Measurements from ENCODE around the gene PRKAR2A.
"Not testable (repeated sequence)": the region's sequence is repeated elsewhere in the genome, so short reads cannot be mapped to it uniquely, and the experiment has no call there.

PRKAR2A gene

DNA sequence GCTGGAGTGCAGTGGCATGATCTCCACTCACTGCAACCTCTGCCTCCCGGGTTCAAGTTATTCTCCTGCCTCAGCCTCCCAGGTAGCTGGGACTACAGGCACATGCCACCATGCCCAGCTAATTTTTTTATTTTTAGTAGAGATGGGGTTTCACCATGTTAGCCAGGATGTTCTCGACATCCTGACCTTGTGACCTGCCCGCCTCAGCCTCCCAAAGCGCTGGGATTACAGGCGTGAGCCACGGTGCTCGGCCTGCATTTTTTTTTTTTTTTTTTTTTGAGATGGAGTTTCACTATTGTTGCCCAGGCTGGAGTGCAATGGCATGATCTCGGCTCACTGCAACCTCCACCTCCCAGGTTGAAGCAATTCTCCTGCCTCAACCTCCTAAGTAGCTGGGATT, 69.1 kb downstream of the PRKAR2A start:
- not testable (repeated sequence) for DNase-seq (ENCODE audit: low spot score)

DNA sequence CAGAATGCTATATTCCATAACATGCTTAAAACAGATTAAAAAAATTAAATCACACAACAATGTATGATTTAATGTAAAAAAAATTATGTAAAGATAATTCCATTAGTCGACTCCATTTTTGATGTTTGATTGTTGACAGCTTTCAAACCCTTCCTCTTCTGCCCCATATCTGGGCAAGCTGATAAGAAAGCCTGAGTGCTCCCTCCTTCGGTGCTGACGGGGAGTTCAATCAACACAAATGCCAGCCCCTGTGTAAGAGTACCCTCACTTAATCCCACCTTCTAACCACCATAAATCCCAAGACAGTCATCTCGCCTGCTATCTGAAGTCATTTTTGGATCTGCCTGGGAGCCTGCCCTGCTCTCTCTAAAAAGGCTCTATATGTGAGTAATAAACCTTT, 70.8 kb downstream of the PRKAR2A start:
- DNase-seq (ENCODE audit: low spot score): no peak

DNA sequence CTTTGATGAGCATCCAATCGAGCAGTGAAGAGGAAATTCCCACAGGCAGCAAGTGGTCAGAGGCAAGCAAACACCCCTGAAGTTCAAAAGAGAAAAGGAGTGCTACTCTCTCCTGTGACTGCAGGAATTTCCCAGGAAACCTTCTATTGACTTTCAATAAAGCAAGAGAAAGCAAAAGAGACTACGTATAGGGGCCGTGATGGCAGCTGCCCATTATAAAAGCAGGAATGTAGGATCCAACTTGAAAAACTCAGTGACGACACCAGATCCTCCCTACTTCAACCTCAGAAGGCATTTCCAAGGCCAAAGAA, 77.5 kb downstream of the PRKAR2A start:
- no peak for DNase-seq (ENCODE audit: low spot score)

DNA sequence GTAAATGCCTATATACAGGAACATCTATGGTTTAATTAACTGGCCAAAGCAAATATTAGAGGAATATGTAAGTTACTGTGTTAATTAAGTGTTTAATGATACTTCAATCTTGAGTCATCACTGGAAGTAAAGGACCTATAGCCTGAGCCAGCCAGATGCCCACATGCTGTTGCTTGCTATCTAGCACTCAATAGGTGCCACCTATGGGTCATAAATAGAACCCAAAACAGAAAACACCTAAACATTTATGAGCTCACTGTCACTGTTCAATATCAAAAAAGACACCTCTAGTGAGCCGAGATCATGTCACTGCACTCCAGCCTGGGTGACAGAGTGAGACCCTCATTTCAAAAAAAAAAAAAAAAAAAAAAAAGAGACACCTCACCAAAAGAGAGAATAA, 82.3 kb downstream of the PRKAR2A start:
- no peak for DNase-seq (ENCODE audit: low spot score)

DNA sequence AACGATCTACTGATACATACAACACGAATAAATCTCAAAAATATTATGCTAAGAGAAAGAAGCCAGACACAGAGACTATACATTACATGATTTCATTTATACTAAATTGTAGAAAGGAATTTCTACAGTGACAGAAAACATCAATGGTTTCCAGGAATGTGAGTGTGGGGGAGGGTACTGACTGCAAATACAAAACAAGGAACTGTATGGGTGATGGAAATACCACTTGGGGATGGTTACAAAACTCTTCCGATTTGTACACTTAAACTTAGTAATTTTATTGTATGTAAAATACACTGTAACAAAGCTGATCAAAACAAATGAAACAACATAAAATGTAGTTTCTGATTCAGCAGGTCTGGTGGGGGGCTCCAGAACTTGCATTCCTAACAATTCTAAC, 84.9 kb downstream of the PRKAR2A start:
- no peak for DNase-seq (ENCODE audit: low spot score)

DNA sequence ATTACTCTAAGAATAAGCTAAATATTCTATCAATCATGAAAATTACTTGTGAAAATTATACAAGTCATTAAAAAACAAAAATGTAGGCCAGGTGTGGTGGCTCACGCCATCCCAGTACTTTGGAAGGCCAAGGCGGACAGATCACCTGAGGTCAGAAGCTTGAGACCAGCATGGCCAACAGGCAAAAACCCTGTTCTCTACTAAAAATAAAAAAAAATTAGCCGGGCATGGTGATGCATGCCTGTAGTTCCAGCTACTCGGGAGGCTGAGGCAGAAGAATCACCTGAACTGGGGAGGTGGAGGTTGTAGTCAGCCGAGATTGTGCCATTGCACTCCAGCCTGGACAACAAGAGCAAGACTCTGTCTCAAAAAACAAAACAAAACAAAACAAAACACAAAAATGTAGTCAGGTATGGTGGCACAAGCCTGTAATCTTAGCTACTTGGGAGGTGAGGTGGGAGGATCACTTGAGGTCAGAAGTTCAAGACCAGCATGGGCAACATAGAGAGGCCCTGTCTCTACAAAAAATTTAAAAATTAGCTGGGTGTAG, 87.6 kb downstream of the PRKAR2A start:
- not testable (repeated sequence) for DNase-seq (ENCODE audit: low spot score)

DNA sequence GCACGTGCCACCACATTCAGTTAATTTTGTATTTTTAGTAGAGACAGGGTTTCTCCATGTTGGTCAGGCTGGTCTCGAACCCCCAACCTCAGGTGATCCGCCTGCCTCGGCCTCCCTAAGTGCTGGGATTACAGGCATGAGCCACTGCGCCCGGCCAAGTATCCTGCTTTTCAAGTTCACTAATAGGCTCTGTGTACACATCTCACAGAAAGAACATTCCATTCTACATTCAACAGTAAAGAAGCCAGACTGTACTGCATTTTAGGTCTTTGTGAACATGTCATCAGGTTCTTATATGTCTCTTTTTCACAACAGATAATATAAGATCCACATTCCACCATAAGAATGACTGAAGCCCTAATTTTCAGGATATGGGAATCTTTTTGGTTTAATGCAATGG, 88.1 kb downstream of the PRKAR2A start:
- not testable (repeated sequence) for DNase-seq (ENCODE audit: low spot score)

DNA sequence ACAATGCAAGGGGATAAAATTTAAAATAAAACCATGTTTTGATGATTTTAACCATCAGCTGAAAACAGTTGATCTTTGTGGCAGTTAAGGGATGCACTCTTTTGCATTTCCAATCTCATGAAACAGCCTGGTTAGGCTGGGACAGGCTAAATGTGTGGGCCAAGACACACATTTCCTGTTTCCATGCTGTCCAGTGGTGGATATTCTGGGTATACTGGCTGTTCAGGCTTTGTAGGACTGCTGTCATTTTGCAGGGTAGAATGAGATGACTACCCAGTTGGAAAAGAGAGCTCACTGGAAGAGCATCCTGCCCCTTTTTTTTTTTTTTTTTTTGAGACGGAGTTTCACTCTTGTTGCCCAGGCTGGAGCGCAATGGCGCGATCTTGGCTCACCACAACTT, 88.6 kb downstream of the PRKAR2A start:
- no peak for DNase-seq (ENCODE audit: low spot score)

DNA sequence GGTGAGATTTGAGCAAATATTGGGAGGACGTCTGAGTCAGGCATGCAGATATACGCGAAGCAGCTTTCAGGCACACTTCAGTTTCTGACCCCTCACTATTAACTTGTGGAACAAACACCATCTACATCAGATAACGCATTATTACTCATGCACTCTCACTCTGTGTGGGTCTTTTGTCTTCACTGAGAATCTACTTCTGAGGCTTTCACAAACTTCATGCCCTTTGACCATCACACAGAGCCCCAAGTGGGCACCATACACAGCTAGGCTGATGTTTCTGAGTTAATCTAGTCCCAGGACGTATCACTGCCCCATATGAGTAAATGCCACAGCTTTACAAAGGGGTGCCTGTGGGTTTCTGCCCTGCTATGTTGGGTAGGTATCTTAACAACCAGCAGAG, 91.0 kb downstream of the PRKAR2A start:
- no peak for DNase-seq (ENCODE audit: low spot score)

DNA sequence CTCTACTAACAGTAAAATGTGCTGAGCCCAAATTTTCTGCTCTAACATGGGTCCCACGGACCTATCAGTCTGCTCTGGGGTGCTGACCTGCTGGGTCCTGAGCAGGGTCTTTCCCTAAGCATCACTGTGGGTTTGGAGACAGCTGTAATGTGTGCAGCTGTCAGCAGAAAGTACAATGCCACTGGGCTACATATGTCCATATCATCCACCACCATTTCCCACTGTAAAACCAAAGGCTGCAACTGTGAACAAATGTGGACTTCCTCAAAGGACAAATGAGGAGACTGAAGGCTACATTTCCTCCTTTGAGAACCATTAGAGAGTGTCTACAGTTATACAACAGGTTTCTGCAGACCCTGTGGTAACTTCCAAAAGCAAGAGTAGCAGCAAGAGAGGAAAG, 96.8 kb downstream of the PRKAR2A start:
- no peak for DNase-seq (ENCODE audit: low spot score)

DNA sequence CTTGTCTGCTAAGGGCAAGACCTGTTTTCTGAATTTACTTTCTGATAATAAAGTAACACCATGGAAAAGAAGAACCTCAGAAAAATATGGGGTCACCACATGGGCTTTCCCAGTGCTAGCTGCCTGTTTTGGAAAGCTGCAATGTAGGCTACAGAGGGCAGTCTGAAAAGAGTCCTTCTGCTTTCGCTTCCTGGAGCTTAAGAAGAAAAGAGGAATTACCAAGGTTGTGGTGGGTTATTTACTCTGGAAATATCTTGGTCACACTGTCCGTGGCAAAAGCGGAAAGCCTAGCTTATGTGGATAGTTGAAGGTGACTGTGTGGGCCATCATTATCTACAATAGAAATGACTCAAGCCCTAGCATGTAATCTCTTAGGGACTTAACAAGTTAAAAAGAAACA, 98.9 kb downstream of the PRKAR2A start:
- DNase-seq (ENCODE audit: low spot score): no peak

DNA sequence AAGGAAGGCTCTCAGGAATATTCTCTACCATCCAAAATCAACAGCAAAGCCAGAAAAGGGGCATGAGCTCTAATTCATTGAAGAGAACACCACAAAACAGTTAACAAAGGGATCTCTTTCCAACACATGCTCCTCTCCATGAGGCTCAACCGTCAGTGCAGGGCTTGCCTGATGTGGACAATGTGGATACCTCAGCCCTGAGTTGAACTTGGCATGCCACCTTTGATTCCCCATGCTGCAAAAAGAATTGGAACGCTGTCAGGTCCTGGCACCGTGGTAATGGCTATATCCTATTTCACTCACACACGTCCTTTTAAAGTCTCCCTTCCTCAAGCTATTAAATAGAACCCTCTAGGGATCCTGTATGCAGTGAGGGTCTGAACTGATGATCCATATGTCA, 100.0 kb downstream of the PRKAR2A start:
- DNase-seq (ENCODE audit: low spot score): no peak

DNA sequence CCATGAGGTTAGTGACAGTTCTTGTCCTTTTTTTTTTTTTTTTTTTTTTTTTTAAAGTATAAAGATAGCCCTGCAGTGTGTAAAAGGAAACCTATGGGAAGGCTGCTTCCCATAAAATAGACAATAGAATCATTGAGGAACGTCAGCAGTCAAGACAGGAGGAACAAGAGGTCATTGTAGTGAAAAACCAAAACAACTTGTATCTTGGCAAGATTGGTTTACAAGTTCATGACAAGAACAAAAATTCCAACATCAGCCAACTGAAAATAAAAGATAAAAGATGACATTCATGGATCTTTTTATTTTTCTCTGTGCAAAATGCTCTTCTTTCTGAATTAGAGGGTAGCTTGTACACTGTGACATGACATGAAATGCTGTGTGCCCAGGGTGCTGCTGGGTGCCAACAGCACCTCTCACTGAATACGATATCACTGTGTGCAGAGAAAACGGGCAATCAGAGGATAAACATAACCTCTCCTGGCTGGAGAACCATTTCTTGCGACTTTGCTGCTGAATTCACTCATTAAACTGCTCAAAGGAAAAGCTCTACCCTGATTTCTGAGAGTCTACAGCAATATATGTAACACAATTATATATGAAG, 100.6 kb downstream of the PRKAR2A start:
- DNase-seq (ENCODE audit: low spot score): no peak

DNA sequence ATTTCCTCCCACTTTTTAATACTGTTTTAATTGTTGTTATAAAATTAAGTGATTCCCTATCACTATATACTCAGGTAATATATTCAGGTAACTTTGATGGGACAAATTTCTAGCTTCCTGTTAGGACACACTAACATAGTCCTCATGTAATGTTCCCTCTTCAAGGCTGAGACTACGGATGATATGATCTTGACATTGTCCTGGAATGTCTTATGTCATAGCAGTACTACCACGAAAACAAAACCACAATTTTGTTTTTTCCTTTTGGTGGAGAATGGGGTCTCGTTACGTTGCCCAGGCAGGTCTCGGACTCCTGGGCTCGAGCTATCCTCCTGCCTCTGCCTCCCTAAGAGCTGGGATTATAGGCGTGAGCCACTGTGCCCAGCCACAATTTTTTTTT, 103.9 kb downstream of the PRKAR2A start:
- no peak for DNase-seq (ENCODE audit: low spot score)

DNA sequence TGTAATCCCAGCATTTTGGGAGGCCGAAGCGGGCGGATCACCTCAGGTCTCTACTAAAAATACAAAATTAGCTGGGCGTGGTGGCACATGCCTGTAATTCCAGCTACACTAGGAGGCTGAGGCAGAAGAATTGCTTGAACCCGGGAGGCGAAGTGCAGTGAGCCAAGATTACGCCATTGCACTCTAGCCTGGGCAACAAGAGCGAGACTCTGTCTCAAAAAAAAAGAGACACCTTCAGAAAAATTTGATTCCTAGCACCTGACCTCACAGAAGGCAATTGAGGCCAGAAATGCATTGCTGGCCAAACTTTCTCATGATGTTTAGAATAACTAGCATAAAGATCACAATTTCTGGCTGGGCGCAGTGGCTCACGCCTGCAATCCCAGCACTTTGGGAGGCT, 106.4 kb downstream of the PRKAR2A start:
- DNase-seq (ENCODE audit: low spot score): not testable (repeated sequence)

DNA sequence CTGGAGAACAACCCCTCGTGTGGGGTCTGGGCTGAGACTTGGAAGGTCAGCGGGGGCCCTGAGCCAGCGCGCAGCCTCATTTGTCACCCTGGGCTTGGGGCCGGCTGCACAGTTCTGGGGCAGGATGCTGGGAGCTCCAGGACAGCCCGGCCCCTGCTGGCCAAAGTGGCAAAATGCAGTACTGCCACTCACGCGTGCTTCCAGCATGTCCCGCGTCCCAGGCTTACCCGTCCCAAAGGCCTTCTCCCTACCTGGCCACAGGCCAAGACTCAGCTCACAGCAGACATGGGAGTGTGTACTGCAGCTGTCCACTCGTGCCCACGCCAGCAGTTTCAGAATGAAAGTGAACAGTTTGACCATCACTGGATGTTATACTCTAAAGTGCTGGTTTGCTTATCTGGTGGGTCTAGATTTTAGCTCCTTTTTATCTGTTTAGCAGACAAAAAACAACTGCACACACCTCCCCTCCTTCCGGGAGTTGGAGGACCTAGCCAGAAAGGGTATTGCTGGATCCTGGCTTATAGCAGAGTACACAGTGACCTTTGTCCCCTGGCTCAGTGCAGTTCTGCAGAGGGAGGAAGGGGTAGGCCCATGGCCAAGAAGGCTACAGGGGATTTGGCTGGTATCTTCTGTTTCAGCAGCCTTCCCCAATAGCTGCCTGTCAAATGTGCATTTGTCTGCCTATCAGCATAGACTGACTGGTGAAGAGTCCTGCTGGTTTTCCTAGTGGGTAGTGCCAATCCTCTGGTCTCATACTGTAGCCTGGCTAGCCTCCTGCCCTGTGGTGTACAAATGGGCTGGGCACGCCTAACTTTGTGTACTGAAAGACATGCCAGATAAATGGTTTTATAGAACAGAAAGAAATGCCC, 107.5 kb downstream of the PRKAR2A start:
- DNase-seq (ENCODE audit: low spot score): peak; percentile 27

DNA sequence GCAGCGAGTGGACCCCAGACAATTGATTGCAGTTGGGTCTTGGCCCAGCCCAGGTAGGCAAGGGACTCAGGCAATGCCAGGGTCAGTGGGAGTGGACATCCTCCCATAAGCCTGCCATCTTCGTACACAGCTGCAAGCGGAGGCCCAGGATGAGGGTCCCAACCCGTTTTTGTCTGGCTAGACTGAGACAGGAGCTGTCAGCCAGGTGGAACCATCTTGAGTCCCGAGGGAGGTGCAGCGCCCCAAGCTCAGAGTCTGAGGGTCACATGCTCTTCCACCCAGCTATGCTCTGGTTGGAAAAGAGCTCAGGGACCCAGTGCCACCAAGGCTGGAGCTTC, 108.1 kb downstream of the PRKAR2A start:
- no peak for DNase-seq (ENCODE audit: low spot score)

DNA sequence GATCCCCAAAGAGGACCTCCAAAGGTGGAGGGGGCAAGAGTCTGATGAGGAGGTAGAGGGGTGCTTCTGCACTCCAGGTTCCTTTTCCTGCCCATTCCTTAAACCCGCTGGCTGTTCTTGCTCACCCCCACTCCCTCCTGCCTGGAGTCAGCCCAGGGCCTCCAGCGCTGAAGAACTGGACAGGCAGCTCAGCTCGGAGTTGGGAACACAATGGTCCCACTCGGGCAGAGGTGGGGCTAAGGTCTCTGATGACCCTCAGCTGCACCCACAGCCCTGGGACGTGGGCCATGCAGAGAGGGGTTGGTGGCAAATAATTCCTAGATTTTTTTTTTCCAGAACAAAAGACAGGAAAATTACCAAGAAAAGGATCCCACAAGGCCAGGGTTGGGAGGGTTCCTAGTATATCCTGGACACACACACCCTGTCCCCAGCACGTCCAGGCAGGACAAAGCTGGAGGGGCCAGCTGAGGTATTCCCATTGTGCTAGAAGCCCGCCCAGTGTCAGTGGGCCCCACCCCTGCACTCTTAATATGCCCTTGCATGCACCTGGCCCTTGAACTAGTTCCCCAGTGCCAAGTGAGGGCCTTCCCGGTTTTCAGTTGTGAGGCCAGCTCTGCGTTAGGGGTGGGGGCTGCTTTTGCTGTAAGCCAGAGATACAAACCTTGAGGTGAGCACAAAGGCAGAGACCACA, 108.6 kb downstream of the PRKAR2A start:
- no peak for DNase-seq (ENCODE audit: low spot score)

DNA sequence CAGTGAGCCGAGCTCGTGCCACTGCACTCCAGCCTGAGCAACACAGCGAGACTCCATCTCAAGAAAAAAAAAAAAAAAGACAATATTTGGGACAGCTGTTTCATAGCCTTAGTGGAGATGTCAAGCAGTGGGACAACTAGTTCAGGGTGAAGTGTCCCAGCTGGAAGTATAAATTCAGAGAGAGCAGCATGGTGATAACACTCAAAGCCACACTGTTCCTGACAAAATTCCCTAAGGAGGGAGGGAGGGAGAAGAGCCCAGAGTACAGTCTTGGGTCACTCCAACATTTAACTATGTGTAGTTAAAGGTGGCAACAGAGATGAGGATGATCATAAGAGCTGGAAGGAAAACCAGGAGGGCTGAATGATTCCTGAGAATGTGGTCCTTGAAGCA, 109.5 kb downstream of the PRKAR2A start:
- no peak for DNase-seq (ENCODE audit: low spot score)

DNA sequence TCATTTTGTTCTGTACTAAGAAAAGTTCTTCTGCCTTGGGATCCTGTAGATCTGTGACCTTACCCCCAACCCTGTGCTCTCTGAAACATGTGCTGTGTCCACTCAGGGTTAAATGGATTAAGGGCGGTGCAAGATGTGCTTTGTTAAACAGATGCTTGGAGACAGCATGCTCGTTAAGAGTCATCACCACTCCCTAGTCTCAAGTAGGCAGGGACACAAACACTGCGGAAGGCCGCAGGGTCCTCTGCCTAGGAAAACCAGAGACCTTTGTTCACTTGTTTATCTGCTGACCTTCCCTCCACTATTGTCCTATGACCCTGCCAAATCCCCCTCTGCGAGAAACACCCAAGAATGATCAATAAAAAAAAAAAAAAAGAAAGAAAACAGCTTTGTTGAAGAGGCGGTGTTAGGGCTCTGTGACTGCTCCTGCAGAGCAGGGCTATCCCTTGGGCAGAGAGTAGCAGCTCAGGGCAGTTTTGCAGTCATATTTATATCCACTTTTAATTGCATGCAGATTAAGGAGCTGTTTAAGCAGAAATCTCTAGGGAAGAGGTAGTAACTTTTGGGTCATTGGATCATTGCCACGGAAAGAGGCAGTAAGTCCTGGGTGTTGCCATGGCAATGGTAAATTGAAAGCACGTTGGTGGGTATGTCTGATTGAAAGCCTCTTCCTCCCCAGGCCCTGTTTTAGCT, 112.5 kb downstream of the PRKAR2A start:
- not testable (repeated sequence) for DNase-seq (ENCODE audit: low spot score)

DNA sequence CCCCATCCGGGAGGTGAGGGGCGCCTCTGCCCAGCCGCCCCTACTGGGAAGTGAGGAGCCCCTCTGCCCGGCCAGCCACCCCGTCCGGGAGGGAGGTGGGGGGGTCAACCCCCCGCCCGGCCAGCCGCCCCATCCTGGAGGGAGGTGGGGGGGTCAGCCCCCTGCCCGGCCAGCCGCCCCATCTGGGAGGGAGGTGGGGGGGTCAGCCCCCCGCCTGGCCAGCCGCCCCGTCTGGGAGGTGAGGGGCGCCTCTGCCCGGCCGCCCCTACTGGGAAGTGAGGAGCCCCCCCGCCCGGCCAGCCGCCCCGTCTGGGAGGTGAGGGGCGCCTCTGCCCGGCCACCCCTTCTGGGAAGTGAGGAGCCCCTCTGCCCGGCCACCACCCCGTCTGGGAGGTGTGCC, 113.1 kb downstream of the PRKAR2A start:
- DNase-seq (ENCODE audit: low spot score): not testable (repeated sequence)

DNA sequence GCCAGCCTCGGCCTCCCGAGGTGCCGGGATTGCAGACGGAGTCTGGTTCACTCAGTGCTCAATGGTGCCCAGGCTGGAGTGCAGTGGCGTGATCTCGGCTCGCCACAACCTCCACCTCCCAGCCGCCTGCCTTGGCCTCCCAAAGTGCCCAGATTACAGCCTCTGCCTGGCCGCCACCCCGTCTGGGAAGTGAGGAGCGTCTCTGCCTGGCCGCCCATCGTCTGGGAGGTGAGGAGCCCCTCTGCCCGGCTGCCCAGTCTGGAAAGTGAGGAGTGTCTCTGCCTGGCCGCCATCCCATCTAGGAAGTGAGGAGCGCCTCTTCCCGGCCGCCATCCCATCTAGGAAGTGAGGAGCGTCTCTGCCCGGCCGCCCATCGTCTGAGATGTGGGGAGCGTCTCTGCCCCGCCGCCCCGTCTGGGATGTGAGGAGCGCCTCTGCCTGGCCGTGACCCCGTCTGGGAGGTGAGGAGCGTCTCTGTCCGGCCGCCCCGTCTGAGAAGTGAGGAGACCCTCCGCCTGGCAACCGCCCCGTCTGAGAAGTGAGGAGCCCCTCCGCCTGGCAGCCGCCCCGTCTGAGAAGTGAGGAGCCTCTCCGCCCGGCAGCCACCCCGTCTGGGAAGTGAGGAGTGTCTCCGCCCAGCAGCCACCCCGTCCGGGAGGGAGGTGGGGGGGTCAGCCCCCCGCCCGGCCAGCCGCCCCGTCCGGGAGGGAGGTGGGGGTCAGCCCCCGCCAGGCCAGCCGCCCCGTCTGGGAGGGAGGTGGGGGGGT, 113.7 kb downstream of the PRKAR2A start:
- DNase-seq (ENCODE audit: low spot score): not testable (repeated sequence)
